MM.1S (cell line): ENCODE measurements around the gene TSGA10IP.

Experiments used
- DNase-seq: peaks from one replicate; pipeline ENCODE4 v3.0.0-alpha.2; 2015
- H2AFZ ChIP-seq: fragments of 300-600 bp; sonication (generic); 2 replicates; pipeline ENCODE4 v1.6.0; 2016; ENCODE audit warnings: antibody characterized with exemption, low read length
- H3F3A ChIP-seq: fragments of 300-600 bp; sonication (generic); 2 replicates; pipeline ENCODE4 v1.6.1; 2016; ENCODE audit warnings: mild to moderate bottlenecking, antibody characterized with exemption, low read length, moderate library complexity, mixed read lengths; ENCODE audit not compliant: insufficient read depth
- H3K27ac ChIP-seq: fragments of 300-600 bp; sonication (generic); 2 replicates; pipeline ENCODE4 v1.5.1; 2016; ENCODE audit warnings: mild to moderate bottlenecking, low read length
- H3K27me3 ChIP-seq: fragments of 300-600 bp; sonication (generic); replicated peaks from 2 replicates; pipeline ENCODE4 v1.6.0; 2016; ENCODE audit warnings: low read length; ENCODE audit not compliant: insufficient read depth
- H3K36me3 ChIP-seq: fragments of 300-600 bp; sonication (generic); replicated peaks from 2 replicates; pipeline ENCODE4 v1.6.1; 2016; ENCODE audit warnings: mild to moderate bottlenecking, low read length, mixed read lengths; ENCODE audit not compliant: insufficient read depth
- H3K4me1 ChIP-seq: fragments of 300-600 bp; sonication (generic); 2 replicates; pipeline ENCODE4 v1.6.1; 2016; ENCODE audit warnings: low read length, mixed read lengths
- H3K4me2 ChIP-seq: fragments of 300-600 bp; sonication (generic); 2 replicates; pipeline ENCODE4 v1.6.0; 2016; ENCODE audit warnings: low read depth, low read length
- H3K4me3 ChIP-seq: fragments of 300-600 bp; sonication (generic); 2 replicates; pipeline ENCODE4 v1.5.1; 2016; ENCODE audit warnings: low read length, mixed read lengths
- H3K79me2 ChIP-seq: fragments of 300-600 bp; sonication (generic); 2 replicates; pipeline ENCODE4 v1.6.1; 2016; ENCODE audit warnings: mixed run types, low read length, mixed read lengths
- H3K9ac ChIP-seq: fragments of 300-600 bp; sonication (generic); 2 replicates; pipeline ENCODE4 v1.6.1; 2016; ENCODE audit warnings: low read length, mixed read lengths
- H3K9me2 ChIP-seq: fragments of 300-600 bp; sonication (generic); replicated peaks from 2 replicates; pipeline ENCODE4 v1.6.1; 2016; ENCODE audit warnings: mild to moderate bottlenecking, low read length, mixed read lengths; ENCODE audit not compliant: insufficient read depth
- H3K9me3 ChIP-seq: fragments of 300-600 bp; sonication (generic); replicated peaks from 2 replicates; pipeline ENCODE4 v1.6.1; 2016; ENCODE audit warnings: mild to moderate bottlenecking, low read length, mixed read lengths; ENCODE audit not compliant: insufficient read depth
- H4K20me1 ChIP-seq: fragments of 300-600 bp; sonication (generic); 2 replicates; pipeline ENCODE4 v1.6.1; 2016; ENCODE audit warnings: mild to moderate bottlenecking, low read length, moderate library complexity, mixed read lengths; ENCODE audit not compliant: insufficient read depth
- CTCF ChIP-seq: fragments of 300-600 bp; sonication (generic); IDR thresholded peaks from 2 replicates; pipeline ENCODE4 v1.5.1; 2016; ENCODE audit warnings: antibody characterized with exemption, low read length, mixed read lengths
- EZH2 ChIP-seq: fragments of 300-600 bp; sonication (generic); optimal IDR thresholded peaks from 2 replicates; pipeline ENCODE3; 2017; ENCODE audit warnings: low read depth, mild to moderate bottlenecking, antibody characterized with exemption, low read length, mixed read lengths
- EZH2phosphoT487 ChIP-seq: fragments of 300-600 bp; sonication (generic); IDR thresholded peaks from 2 replicates; pipeline ENCODE4 v1.6.1; 2018; ENCODE audit warnings: antibody characterized with exemption, low read length

TSGA10IP gene

GRCh38 chr11:65983589-65983987 is 38.3 kb downstream of the TSGA10IP start:
- H4K20me1 ChIP-seq, result no peaks in the 10 kb centered on the region
- H3K36me3 ChIP-seq, result no peaks in the 10 kb centered on the region
- TF ChIP-seq CTCF, result no peak
- no peak for TF ChIP-seq EZH2phosphoT487
- no peak overlapping the region for H3K4me2 ChIP-seq
- no peaks in the 10 kb centered on the region for H3K27me3 ChIP-seq
- no peaks in the 10 kb centered on the region for H3K9me3 ChIP-seq
- H3K4me3 ChIP-seq, result no peak overlapping the region
- no peaks in the 10 kb centered on the region; the same call in 1 of the 2 replicates for H3F3A ChIP-seq
- no peaks in the 10 kb centered on the region for H3K4me1 ChIP-seq
- H3K79me2 ChIP-seq, result no peaks in the 10 kb centered on the region
- no peak overlapping the region for H3K9ac ChIP-seq
- no peak for DNase-seq
- H3K27ac ChIP-seq, result no peak overlapping the region
- H2AFZ ChIP-seq, result no peak overlapping the region
- H3K9me2 ChIP-seq, result no peaks in the 10 kb centered on the region

GRCh38 chr11:65987336-65987735 is 42.1 kb downstream of the TSGA10IP start:
- Histone ChIP-seq H2AFZ (no peak overlapping the region), H4K20me1 (no peaks in the 10 kb centered on the region), H3K4me1 (peaks cover 3% of the 10 kb centered on the region), H3K9me3 (no peaks in the 10 kb centered on the region), H3K36me3 (no peaks in the 10 kb centered on the region), H3K27me3 (no peaks in the 10 kb centered on the region), H3K9me2 (no peaks in the 10 kb centered on the region), H3K79me2 (no peaks in the 10 kb centered on the region), H3K27ac (no peak overlapping the region), H3K4me2 (no peak overlapping the region), H3F3A (peaks cover 7% of the 10 kb centered on the region), H3K9ac (no peak overlapping the region), H3K4me3 (no peak overlapping the region)
- DNase-seq, result no peak
- TF ChIP-seq EZH2 (no peak), EZH2phosphoT487 (no peak), CTCF (no peak)

- TF ChIP-seq CTCF, result peak; percentile 97
- no peak for TF ChIP-seq EZH2
- Histone ChIP-seq H3K27me3 (no peaks in the 10 kb centered on the region), H3K9me3 (no peaks in the 10 kb centered on the region), H3K9ac (no peak overlapping the region), H3K9me2 (no peaks in the 10 kb centered on the region), H3K4me1 (peaks cover 3% of the 10 kb centered on the region), H2AFZ (no peak overlapping the region), H3K4me3 (no peak overlapping the region), H3K36me3 (no peaks in the 10 kb centered on the region), H3F3A (peaks cover 7% of the 10 kb centered on the region), H3K4me2 (no peak overlapping the region), H3K27ac (peak overlapping the region; percentile 0; the same call in 1 of the 2 replicates), H4K20me1 (no peaks in the 10 kb centered on the region), H3K79me2 (no peaks in the 10 kb centered on the region)
- DNase-seq, result peak; percentile 93
Measured at GRCh38 chr11:65988791-65989592, 43.7 kb downstream of the TSGA10IP start.
